GM21390 (cell line): ENCODE measurements around the gene TLE1.

Experiments
- ATAC-seq: cut with Tn5 transposase; IDR thresholded peaks from one replicate; pipeline ENCODE4 v1.9.1; 2021; ENCODE audit not compliant: unreplicated experiment

Gene TLE1

GRCh38 chr9:81584099-81584498, 105.2 kb downstream of the TLE1 start:
- no peak for ATAC-seq

GRCh38 chr9:81581986-81582385, 107.4 kb downstream of the TLE1 start:
- no peak for ATAC-seq

GRCh38 chr9:81579381-81579780, 110.0 kb downstream of the TLE1 start:
- ATAC-seq: no peak

- ATAC-seq: no peak
Observed at GRCh38 chr9:81578606-81579005, 110.7 kb downstream of the TLE1 start.

GRCh38 chr9:81575956-81576355, 113.4 kb downstream of the TLE1 start:
- no peak for ATAC-seq

- no peak for ATAC-seq
Observed at GRCh38 chr9:81574405-81574804, 114.9 kb downstream of the TLE1 start.

- no peak for ATAC-seq
Observed at GRCh38 chr9:81573415-81574321, 115.7 kb downstream of the TLE1 start.

GRCh38 chr9:81570083-81570482, 119.3 kb downstream of the TLE1 start:
- ATAC-seq: no peak

- no peak for ATAC-seq
Observed at GRCh38 chr9:81566074-81566698, 123.2 kb downstream of the TLE1 start.

- ATAC-seq: no peak
Observed at GRCh38 chr9:81565609-81566008, 123.7 kb downstream of the TLE1 start.

GRCh38 chr9:81565144-81565543, 124.2 kb downstream of the TLE1 start:
- ATAC-seq: no peak

GRCh38 chr9:81564632-81565031, 124.7 kb downstream of the TLE1 start:
- ATAC-seq: no peak

GRCh38 chr9:81563739-81564138, 125.6 kb downstream of the TLE1 start:
- ATAC-seq: no peak

- ATAC-seq: no peak
Observed at GRCh38 chr9:81563020-81563407, 126.3 kb downstream of the TLE1 start.

GRCh38 chr9:81562231-81563019, 126.9 kb downstream of the TLE1 start:
- ATAC-seq: no peak

GRCh38 chr9:81560851-81561732, 128.3 kb downstream of the TLE1 start:
- ATAC-seq: peak; percentile 70

GRCh38 chr9:81559709-81560108, 129.6 kb downstream of the TLE1 start:
- no peak for ATAC-seq

GRCh38 chr9:81559197-81559596, 130.2 kb downstream of the TLE1 start:
- no peak for ATAC-seq

- no peak for ATAC-seq
Observed at GRCh38 chr9:81558091-81558830, 131.1 kb downstream of the TLE1 start.
